ENCODE results near the gene DDX4. TPM values are rescaled to one million over a fixed set of nuclear protein-coding genes. Genes with fewer than 3 reads are reported as not detected.

The DDX4 gene
- not detected in 2 replicates for total RNA-seq (2014; rRNA removed; shearing (Covaris generic))
- not detected in 2 replicates for total RNA-seq (2022)
- Bru-seq, nascent RNA, result percentile 10 among the genes with signal in this experiment
- BruChase-seq, experiment 1, labeled RNA remaining after a 6-hour chase, result percentile 10 among the genes with signal in this experiment
- percentile 19 among the genes with signal in this experiment for BruChase-seq, experiment 2, labeled RNA remaining after a 2-hour chase
- long read RNA-seq, result 0 reads

DNA sequence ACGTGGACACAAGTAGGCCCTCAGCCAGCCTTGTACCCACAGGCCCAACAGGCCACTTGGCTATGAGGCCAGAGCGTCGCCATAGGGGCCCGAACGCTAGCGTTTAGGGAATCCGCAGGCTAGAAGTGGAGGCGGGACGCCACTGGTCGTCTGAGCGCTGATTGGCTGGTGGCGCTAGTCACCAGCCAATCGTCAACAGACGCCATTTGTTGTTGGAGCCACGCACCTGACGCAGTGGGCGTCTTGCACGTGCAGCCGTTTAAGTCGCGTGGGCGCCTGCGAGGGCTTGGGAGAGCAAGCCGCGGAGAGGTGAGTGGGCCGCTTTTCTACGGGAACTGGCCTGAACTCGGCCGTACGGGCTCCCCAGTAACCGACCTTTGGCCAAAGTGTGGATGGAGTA lies at the start of gene DDX4:
Gene DDX4, plus strand, starts transcription at position 269 of the 400 bp plus-strand sequence. CDS start 903 bp downstream, outside the sequence.
- TF ChIP-seq EZH2phosphoT487 (IDR thresholded peaks at IDR 0.05; ENCODE audit: borderline replicate concordance, low read depth, low read length), result no peak
- TF ChIP-seq CTCF (conservative IDR thresholded peaks at IDR 0.05; ENCODE audit: low read length), result no peak
- no peak for DNase-seq (ENCODE audit: low spot score)
- no TSS peak for BruUV-seq (replicated peaks)
- Histone ChIP-seq H3K4me1 (ENCODE audit: insufficient read depth, low read length, poor library complexity, severe bottlenecking) (no peaks in the 10 kb centered on the region), H3K4me2 (ENCODE audit: low read length) (no peak within 1 kb of the TSS), H3K36me3 (ENCODE audit: insufficient read depth, low read length) (no peaks in the 10 kb centered on the region), H3K79me2 (ENCODE audit: insufficient read depth, low read depth, low read length) (no peaks in the 10 kb centered on the region), H3K4me3 (ENCODE audit: low read depth, low read length, poor library complexity, severe bottlenecking) (no peak within 1 kb of the TSS), H4K20me1 (ENCODE audit: insufficient read depth, low read length) (no peaks in the 10 kb centered on the region), H2AFZ (ENCODE audit: low read length) (no peak within 1 kb of the TSS), H3K9me2 (ENCODE audit: insufficient read depth, low read length) (no peaks in the 10 kb centered on the region), H3K27ac (ENCODE audit: low read depth, low read length, poor library complexity, severe bottlenecking) (no peak within 1 kb of the TSS), H3K9me3 (ENCODE audit: low read length) (no peaks in the 10 kb centered on the region)
- ChIA-PET CTCF (ENCODE audit: unreplicated experiment) (no interaction called here), POLR2A (no interaction called here)
- intact Hi-C loops (cut with micrococcal nuclease; ENCODE audit: unreplicated experiment), result no loop called here

GRCh38 chr5:55691265-55692105 lies 46.4 kb upstream of the DDX4 start:
- Histone ChIP-seq H3K4me1 (ENCODE audit: insufficient read depth, low read length, poor library complexity, severe bottlenecking) (no peaks in the 10 kb centered on the region), H3K4me2 (ENCODE audit: low read length) (no peak overlapping the region), H2AFZ (ENCODE audit: low read length) (no peak overlapping the region), H3K36me3 (ENCODE audit: insufficient read depth, low read length) (no peaks in the 10 kb centered on the region), H3K27ac (ENCODE audit: low read depth, low read length, poor library complexity, severe bottlenecking) (no peak overlapping the region), H3K4me3 (ENCODE audit: low read depth, low read length, poor library complexity, severe bottlenecking) (no peak overlapping the region), H3K9me3 (ENCODE audit: low read length) (no peaks in the 10 kb centered on the region), H3K79me2 (ENCODE audit: insufficient read depth, low read depth, low read length) (no peaks in the 10 kb centered on the region), H3K9me2 (ENCODE audit: insufficient read depth, low read length) (no peaks in the 10 kb centered on the region), H4K20me1 (ENCODE audit: insufficient read depth, low read length) (no peaks in the 10 kb centered on the region)
- POLR2A ChIA-PET, result interaction anchor here (0.8 to 1.0 kb wide), 3 partner anchors 12 to 348 kb away, joined by 3 read pairs; no protein-coding TSS in a partner anchor
- CTCF ChIA-PET (ENCODE audit: unreplicated experiment), result no interaction called here
- DNase-seq (ENCODE audit: low spot score), result peak; percentile 64
- BruUV-seq (replicated peaks), result no TSS peak
- intact Hi-C loops (cut with micrococcal nuclease; ENCODE audit: unreplicated experiment), result loop anchor here (1.0 to 5.0 kb wide), 7 partner anchors 154 to 519 kb away; partner anchors contain the start of gene MCIDAS
- TF ChIP-seq CTCF (conservative IDR thresholded peaks at IDR 0.05; ENCODE audit: low read length) (peak; percentile 91), EZH2phosphoT487 (IDR thresholded peaks at IDR 0.05; ENCODE audit: borderline replicate concordance, low read depth, low read length) (no peak)

All from OCI-LY7 (cell line).